Smooth muscle cell (in vitro differentiated cells): ENCODE measurements around the gene LCN15. TPM values are rescaled to one million over a fixed set of nuclear protein-coding genes. Genes with fewer than 3 reads are reported as not detected.

ENCODE experiments used
- DNase-seq: peaks from one replicate; lab custom pipeline; 2025; ENCODE audit not compliant: unreplicated experiment; lab: John Stamatoyannopoulos, UW
- H2AFZ ChIP-seq: fragments of 200-600 bp; sonication (generic); 2 replicates; pipeline ENCODE4 v1.6.0; 2016; ENCODE audit warnings: antibody characterized with exemption, low read depth, mild to moderate bottlenecking
- H3F3A ChIP-seq: fragments of 200-600 bp; sonication (generic); 2 replicates; pipeline ENCODE4 v1.6.0; 2017; ENCODE audit warnings: antibody characterized with exemption, low read depth
- H3K27ac ChIP-seq: fragments of 200-600 bp; sonication (generic); 2 replicates; pipeline ENCODE4 v1.5.1; 2016; ENCODE audit warnings: low read depth, mild to moderate bottlenecking
- H3K27me3 ChIP-seq: fragments of 200-600 bp; sonication (generic); 2 replicates; pipeline ENCODE4 v1.6.1; 2016; ENCODE audit warnings: low read depth, mild to moderate bottlenecking
- H3K36me3 ChIP-seq: fragments of 200-600 bp; sonication (generic); 2 replicates; pipeline ENCODE4 v1.5.1; 2016; ENCODE audit warnings: low read depth
- H3K4me1 ChIP-seq: fragments of 200-600 bp; sonication (generic); 2 replicates; pipeline ENCODE4 v1.5.1; 2016; ENCODE audit warnings: low read depth
- H3K4me2 ChIP-seq: fragments of 200-600 bp; sonication (generic); 2 replicates; pipeline ENCODE4 v1.6.0; 2016; ENCODE audit warnings: mild to moderate bottlenecking
- H3K4me3 ChIP-seq: fragments of 200-600 bp; sonication (generic); 2 replicates; pipeline ENCODE4 v1.5.1; 2016; ENCODE audit warnings: mild to moderate bottlenecking
- H3K79me2 ChIP-seq: fragments of 200-600 bp; sonication (generic); 2 replicates; pipeline ENCODE4 v1.6.0; 2016; ENCODE audit warnings: low read depth, mild to moderate bottlenecking
- H3K9ac ChIP-seq: fragments of 200-600 bp; sonication (generic); 2 replicates; pipeline ENCODE4 v1.6.0; 2016; ENCODE audit warnings: low read depth
- H3K9me3 ChIP-seq: fragments of 200-600 bp; sonication (generic); replicated peaks from 2 replicates; pipeline ENCODE4 v1.5.1; 2016; ENCODE audit warnings: low read depth
- H4K20me1 ChIP-seq: fragments of 200-600 bp; sonication (generic); 2 replicates; pipeline ENCODE4 v1.6.0; 2016; ENCODE audit warnings: low read depth
- WGBS: methylation state at CpG from one replicate; pipeline ENCODE4 v1.1.7; 2016; ENCODE audit warnings: low lambda C conversion rate; 5-methylcytosine and 5-hydroxymethylcytosine counted together
- polyA plus RNA-seq: library from polyadenylated mRNA; unstranded; fragments of >200 nt; fragmentation: Nextera tagmentation; extraction: Ambion mirVana; gene quantifications from 2 replicates; pipeline ENCODE4 v1.2.1, GENCODE V29; 2016
- total RNA-seq: library from RNA; depleted of rRNA; stranded (reverse); fragments of >200 nt; gene quantifications from 2 replicates; pipeline ENCODE4 v1.2.3, GENCODE V29; 2014
- TF ChIP-seq, protein P1 (sequence below): fragments of 200-600 bp; sonication (generic); IDR thresholded peaks from 2 replicates; pipeline ENCODE4 v1.5.1; 2017; ENCODE audit warnings: borderline replicate concordance, mild to moderate bottlenecking, antibody characterized with exemption; ENCODE audit not compliant: insufficient read depth, poor library complexity, severe bottlenecking

Gene LCN15
- total and polyA plus RNA-seq, 2 experiments from 2014 or later, result not detected

DNA sequence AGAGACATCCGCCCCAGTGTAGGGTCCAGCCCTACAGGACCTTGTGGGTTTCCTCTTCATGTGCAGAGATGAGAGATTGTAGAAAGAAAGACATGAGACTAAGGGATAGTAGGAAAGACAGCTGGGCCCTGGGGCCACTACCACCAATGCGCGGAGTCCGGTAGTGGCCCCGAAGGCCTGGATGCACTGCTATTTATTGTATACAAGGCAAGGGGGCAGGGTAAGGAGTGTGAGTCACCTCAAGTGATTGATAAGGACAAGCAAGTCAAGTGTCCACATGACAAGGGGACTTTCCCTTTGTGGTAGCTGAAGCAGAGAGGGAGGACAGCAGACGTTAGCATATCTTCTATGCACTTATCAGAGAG, 20.7 kb upstream of the LCN15 start:
- no peaks in the 10 kb centered on the region for H4K20me1 ChIP-seq
- DNase-seq, result no peak
- H3K79me2 ChIP-seq, result no peaks in the 10 kb centered on the region
- H3K4me2 ChIP-seq, result no peak overlapping the region
- H3K9ac ChIP-seq, result no peak overlapping the region
- peaks cover 10% of the 10 kb centered on the region for H3F3A ChIP-seq
- H3K36me3 ChIP-seq, result no peaks in the 10 kb centered on the region
- 42% methylated on average over 6 of the region's 6 CpGs for WGBS
- no peak overlapping the region for H3K4me3 ChIP-seq
- H3K4me1 ChIP-seq, result peaks cover 26% of the 10 kb centered on the region
- no peaks in the 10 kb centered on the region for H3K9me3 ChIP-seq
- H2AFZ ChIP-seq, result no peak overlapping the region
- H3K27ac ChIP-seq, result no peak overlapping the region
- no peaks in the 10 kb centered on the region for H3K27me3 ChIP-seq
- TF ChIP-seq, protein P1, sequence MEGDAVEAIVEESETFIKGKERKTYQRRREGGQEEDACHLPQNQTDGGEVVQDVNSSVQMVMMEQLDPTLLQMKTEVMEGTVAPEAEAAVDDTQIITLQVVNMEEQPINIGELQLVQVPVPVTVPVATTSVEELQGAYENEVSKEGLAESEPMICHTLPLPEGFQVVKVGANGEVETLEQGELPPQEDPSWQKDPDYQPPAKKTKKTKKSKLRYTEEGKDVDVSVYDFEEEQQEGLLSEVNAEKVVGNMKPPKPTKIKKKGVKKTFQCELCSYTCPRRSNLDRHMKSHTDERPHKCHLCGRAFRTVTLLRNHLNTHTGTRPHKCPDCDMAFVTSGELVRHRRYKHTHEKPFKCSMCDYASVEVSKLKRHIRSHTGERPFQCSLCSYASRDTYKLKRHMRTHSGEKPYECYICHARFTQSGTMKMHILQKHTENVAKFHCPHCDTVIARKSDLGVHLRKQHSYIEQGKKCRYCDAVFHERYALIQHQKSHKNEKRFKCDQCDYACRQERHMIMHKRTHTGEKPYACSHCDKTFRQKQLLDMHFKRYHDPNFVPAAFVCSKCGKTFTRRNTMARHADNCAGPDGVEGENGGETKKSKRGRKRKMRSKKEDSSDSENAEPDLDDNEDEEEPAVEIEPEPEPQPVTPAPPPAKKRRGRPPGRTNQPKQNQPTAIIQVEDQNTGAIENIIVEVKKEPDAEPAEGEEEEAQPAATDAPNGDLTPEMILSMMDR, result no peak

DNA sequence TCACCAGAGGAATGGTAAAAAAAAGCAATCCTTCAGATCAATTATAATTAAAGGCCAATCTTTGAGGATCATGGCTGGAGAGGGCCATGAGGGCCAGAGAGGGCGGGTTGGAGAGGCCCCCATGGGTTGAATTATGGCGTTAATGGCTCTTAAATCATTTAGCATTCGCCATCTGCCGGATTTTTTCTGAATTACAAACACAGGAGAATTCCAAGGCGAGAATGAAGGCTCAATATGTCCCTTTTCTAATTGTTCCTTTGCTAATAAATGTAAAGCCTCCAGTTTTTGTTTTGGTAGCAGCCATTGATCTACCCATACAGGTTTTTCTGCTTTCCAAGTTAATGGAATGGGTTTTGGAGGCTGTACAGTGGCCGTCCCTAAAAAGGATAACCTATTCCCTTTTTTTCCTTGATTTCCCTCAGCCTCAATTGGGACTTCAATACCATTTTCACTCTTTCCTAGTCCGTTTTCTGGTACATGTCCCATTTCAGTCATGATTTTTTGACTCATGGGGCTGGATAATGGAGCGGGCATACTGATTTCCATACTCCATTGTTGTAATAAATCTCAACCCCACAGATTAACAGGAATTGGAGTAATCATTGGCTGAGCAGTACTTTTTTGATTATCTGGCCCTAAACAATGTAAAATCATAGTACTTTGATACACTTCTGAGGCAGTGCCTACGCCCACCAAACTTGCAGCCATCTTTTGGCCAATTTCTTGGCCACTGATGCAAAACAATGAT, 20.1 kb upstream of the LCN15 start:
- no peaks in the 10 kb centered on the region for H3K9me3 ChIP-seq
- H3F3A ChIP-seq, result peaks cover 12% of the 10 kb centered on the region
- no peak overlapping the region for H3K27ac ChIP-seq
- H3K79me2 ChIP-seq, result no peaks in the 10 kb centered on the region
- TF ChIP-seq, protein P1, result peak; percentile 37
- no peaks in the 10 kb centered on the region for H3K27me3 ChIP-seq
- DNase-seq, result no peak
- H4K20me1 ChIP-seq, result no peaks in the 10 kb centered on the region
- peaks cover 20% of the 10 kb centered on the region for H3K4me1 ChIP-seq
- H3K4me2 ChIP-seq, result no peak overlapping the region
- no peak overlapping the region for H3K9ac ChIP-seq
- H3K36me3 ChIP-seq, result no peaks in the 10 kb centered on the region
- no peak overlapping the region for H2AFZ ChIP-seq
- 58% methylated on average over 9 of the region's 9 CpGs for WGBS
- no peak overlapping the region for H3K4me3 ChIP-seq

DNA sequence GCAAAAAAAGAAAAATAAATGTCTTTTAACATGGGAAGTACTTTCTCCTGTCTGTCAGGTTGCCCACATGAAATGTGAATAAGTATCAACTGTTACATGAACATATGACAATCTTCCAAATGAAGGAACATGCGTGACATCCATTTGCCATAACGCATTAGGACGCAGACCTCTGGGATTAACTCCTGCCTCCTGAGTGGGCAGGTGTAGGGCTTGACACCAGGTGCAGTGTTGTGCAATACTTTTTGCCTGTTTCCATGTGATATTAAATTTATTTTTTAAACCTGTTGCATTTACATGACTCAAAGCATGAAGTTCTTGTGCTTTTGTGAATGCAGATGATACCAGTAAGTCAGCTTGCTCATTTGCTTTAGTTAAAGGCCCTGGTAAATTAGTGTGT, 18.1 kb upstream of the LCN15 start:
- H3K79me2 ChIP-seq, result no peaks in the 10 kb centered on the region
- H3K27ac ChIP-seq, result no peak overlapping the region
- TF ChIP-seq, protein P1, result no peak
- no peak for DNase-seq
- no peak overlapping the region for H3K4me2 ChIP-seq
- peaks cover 7% of the 10 kb centered on the region for H3F3A ChIP-seq
- H2AFZ ChIP-seq, result no peak overlapping the region
- no peak overlapping the region for H3K4me3 ChIP-seq
- no peaks in the 10 kb centered on the region for H3K36me3 ChIP-seq
- H3K4me1 ChIP-seq, result peaks cover 4% of the 10 kb centered on the region
- H4K20me1 ChIP-seq, result no peaks in the 10 kb centered on the region
- 95% methylated on average over 3 of the region's 3 CpGs for WGBS
- H3K9ac ChIP-seq, result no peak overlapping the region
- no peaks in the 10 kb centered on the region for H3K27me3 ChIP-seq
- H3K9me3 ChIP-seq, result no peaks in the 10 kb centered on the region

DNA sequence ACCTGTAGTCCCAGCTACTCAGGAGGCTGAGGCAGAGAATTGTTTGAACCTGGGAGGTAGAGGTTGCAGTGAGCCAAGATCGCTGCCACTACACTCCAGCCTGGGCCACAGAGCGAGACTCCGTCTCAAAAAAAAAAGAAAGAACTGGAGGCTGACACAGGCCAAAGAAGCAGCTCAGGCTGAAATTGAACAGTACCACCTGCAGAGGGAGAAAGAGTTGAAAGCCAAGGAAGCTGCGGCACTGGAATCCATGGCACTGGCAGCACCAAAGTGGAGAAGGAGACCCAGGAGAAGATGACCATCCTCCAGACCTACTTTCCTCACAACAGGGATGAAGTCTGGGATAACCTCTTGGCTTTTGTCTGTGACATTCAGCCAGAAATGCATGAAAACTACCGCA, 15.5 kb upstream of the LCN15 start:
- no peak for DNase-seq
- 86% methylated on average over 5 of the region's 5 CpGs for WGBS
- Histone ChIP-seq H3K27me3 (no peaks in the 10 kb centered on the region), H3K36me3 (no peaks in the 10 kb centered on the region), H3K9ac (no peak overlapping the region), H3F3A (peaks cover 7% of the 10 kb centered on the region), H3K4me1 (peaks cover 4% of the 10 kb centered on the region), H3K4me3 (no peak overlapping the region), H3K9me3 (no peaks in the 10 kb centered on the region), H2AFZ (no peak overlapping the region), H3K79me2 (no peaks in the 10 kb centered on the region), H4K20me1 (no peaks in the 10 kb centered on the region), H3K4me2 (no peak overlapping the region), H3K27ac (no peak overlapping the region)
- TF ChIP-seq, protein P1, result no peak
